HG02981 (cell line): ENCODE results near the gene XIAP.
"Not testable (repeated sequence)": the region's sequence is repeated elsewhere in the genome, so short reads cannot be mapped to it uniquely, and the experiment has no call there.

Source experiments
- ATAC-seq: cut with Tn5 transposase; IDR thresholded peaks from one replicate; pipeline ENCODE4 v1.9.1; 2021; ENCODE audit warnings: mild to moderate bottlenecking, moderate library complexity; ENCODE audit not compliant: unreplicated experiment

XIAP gene

GRCh38 chrX:123859846-123860838 lies at the start of gene XIAP:
Gene XIAP (plus strand): TSS chrX:123860053. CDS start chrX:123885663, 25,610 bp downstream.
- ATAC-seq: peak; percentile 82

- no peak for ATAC-seq
Measured at GRCh38 chrX:123814343-123814742, 45.5 kb upstream of the XIAP start.

GRCh38 chrX:123814934-123815394 lies 44.9 kb upstream of the XIAP start:
- ATAC-seq: not testable (repeated sequence)

GRCh38 chrX:123817288-123817894 lies 42.5 kb upstream of the XIAP start:
- no peak for ATAC-seq

GRCh38 chrX:123818243-123818642 lies 41.6 kb upstream of the XIAP start:
- no peak for ATAC-seq

- no peak for ATAC-seq
Measured at GRCh38 chrX:123822965-123823364, 36.9 kb upstream of the XIAP start.

GRCh38 chrX:123830309-123830708 lies 29.5 kb upstream of the XIAP start:
- peak; percentile 89 for ATAC-seq

- peak; percentile 70 for ATAC-seq
Measured at GRCh38 chrX:123833387-123833786, 26.5 kb upstream of the XIAP start.

GRCh38 chrX:123834116-123834515 lies 25.7 kb upstream of the XIAP start:
- no peak for ATAC-seq

- ATAC-seq: no peak
Measured at GRCh38 chrX:123835661-123836371, 24.0 kb upstream of the XIAP start.

GRCh38 chrX:123845129-123845528 lies 14.7 kb upstream of the XIAP start:
- not testable (repeated sequence) for ATAC-seq

- ATAC-seq: no peak
Measured at GRCh38 chrX:123846577-123847038, 13.2 kb upstream of the XIAP start.

GRCh38 chrX:123847056-123847455 lies 12.8 kb upstream of the XIAP start:
- no peak for ATAC-seq

- ATAC-seq: no peak
Measured at GRCh38 chrX:123849096-123849495, 10.8 kb upstream of the XIAP start.

GRCh38 chrX:123849906-123850305 lies 9.9 kb upstream of the XIAP start:
- not testable (repeated sequence) for ATAC-seq

- ATAC-seq: no peak
Measured at GRCh38 chrX:123851079-123851478, 8.8 kb upstream of the XIAP start.

GRCh38 chrX:123854329-123854728 lies 5.5 kb upstream of the XIAP start:
- ATAC-seq: no peak

GRCh38 chrX:123859409-123859845 lies 426 bp upstream of the XIAP start:
- ATAC-seq: no peak

GRCh38 chrX:123860983-123861382 lies 1.1 kb downstream of the XIAP start:
- no peak for ATAC-seq

- ATAC-seq: peak; percentile 57
Measured at GRCh38 chrX:123869488-123869887, 9.6 kb downstream of the XIAP start.

GRCh38 chrX:123871309-123871708 lies 11.5 kb downstream of the XIAP start:
- ATAC-seq: peak; percentile 61
